PC-3 (cell line): ENCODE data around the gene MTM1. TPM values are rescaled to one million over a fixed set of nuclear protein-coding genes. Genes with fewer than 3 reads are reported as not detected.

Experiments used
- ATAC-seq: fragments of 200-7000 bp; cut with Tn5 transposase; 2 replicates; pipeline ENCODE4 v1.9.1; 2020; ENCODE audit warnings: mild to moderate bottlenecking, moderate library complexity
- BruUV-seq: library from RNA; stranded (reverse); fragments of 400-500 nt; replicated peaks from 2 replicates; lab custom pipeline; 2021; lab: Mats Ljungman, UMichigan
- CTCF ChIA-PET: fragments of 300-600 bp; sonication (Branson Sonifier 250); formaldehyde crosslinking; loops from one replicate; lab custom pipeline; 2022; ENCODE audit warnings: antibody characterized with exemption; lab: Charles Lee
- POLR2A ChIA-PET: fragments of 300-600 bp; sonication (Branson Sonifier 250); formaldehyde crosslinking; loops from one replicate; lab custom pipeline; 2022; ENCODE audit warnings: antibody characterized with exemption; ENCODE audit not compliant: unreplicated experiment; lab: Charles Lee
- DNase-seq: peaks from one replicate; pipeline ENCODE4 v3.0.0-alpha.2; 2015
- H2AFZ ChIP-seq: fragments of 300-600 bp; sonication (generic); 2 replicates; pipeline ENCODE4 v1.6.0; 2016; ENCODE audit warnings: antibody characterized with exemption, low read length
- H3F3A ChIP-seq: fragments of 300-600 bp; sonication (generic); one replicate; pipeline ENCODE4 v1.6.0; 2017; ENCODE audit warnings: antibody characterized with exemption, low read length, control low read depth, mild to moderate bottlenecking; ENCODE audit not compliant: unreplicated experiment
- H3K27ac ChIP-seq: fragments of 300-600 bp; sonication (generic); 2 replicates; pipeline ENCODE4 v1.5.1; 2016; ENCODE audit warnings: mild to moderate bottlenecking, low read length
- H3K27me3 ChIP-seq: fragments of 300-600 bp; sonication (generic); 2 replicates; pipeline ENCODE4 v1.6.1; 2016; ENCODE audit warnings: low read length, mixed read lengths
- H3K36me3 ChIP-seq: fragments of 300-600 bp; sonication (generic); 2 replicates; pipeline ENCODE4 v1.6.1; 2016; ENCODE audit warnings: low read depth, mixed run types, low read length, mixed read lengths
- H3K4me1 ChIP-seq: fragments of 300-600 bp; sonication (generic); 2 replicates; pipeline ENCODE4 v1.5.1; 2016; ENCODE audit warnings: low read length; ENCODE audit not compliant: insufficient read depth
- H3K4me2 ChIP-seq: fragments of 300-600 bp; sonication (generic); 2 replicates; pipeline ENCODE4 v1.6.0; 2016; ENCODE audit warnings: low read length
- H3K4me3 ChIP-seq: fragments of 300-600 bp; sonication (generic); 2 replicates; pipeline ENCODE4 v1.5.1; 2016; ENCODE audit warnings: mild to moderate bottlenecking, low read length, mixed read lengths
- H3K79me2 ChIP-seq: fragments of 300-600 bp; sonication (generic); 2 replicates; pipeline ENCODE4 v1.6.1; 2017; ENCODE audit warnings: low read length, mixed read lengths
- H3K9ac ChIP-seq: fragments of 300-600 bp; sonication (generic); 2 replicates; pipeline ENCODE4 v1.6.0; 2016; ENCODE audit warnings: mild to moderate bottlenecking, low read length
- H3K9me2 ChIP-seq: fragments of 300-600 bp; sonication (generic); replicated peaks from 2 replicates; pipeline ENCODE4 v1.6.1; 2016; ENCODE audit warnings: mixed run types, low read length, mixed read lengths
- H3K9me3 ChIP-seq: fragments of 300-600 bp; sonication (generic); 2 replicates; pipeline ENCODE4 v1.6.1; 2016; ENCODE audit warnings: low read length, mixed read lengths
- H4K20me1 ChIP-seq: fragments of 300-600 bp; sonication (generic); 2 replicates; pipeline ENCODE4 v1.6.1; 2016; ENCODE audit warnings: low read length, mixed read lengths
- CTCF ChIP-seq: fragments of 300-600 bp; sonication (generic); conservative IDR thresholded peaks from 2 replicates; pipeline ENCODE4 v1.5.1; 2017; ENCODE audit warnings: antibody characterized with exemption, low read depth, mild to moderate bottlenecking, low read length
- EZH2 ChIP-seq: fragments of 300-600 bp; sonication (generic); IDR thresholded peaks from one replicate; pipeline ENCODE4 v1.6.1; 2017; ENCODE audit warnings: antibody characterized with exemption, mild to moderate bottlenecking, low read length; ENCODE audit not compliant: unreplicated experiment
- EZH2phosphoT487 ChIP-seq: fragments of 300-600 bp; sonication (generic); IDR thresholded peaks from 2 replicates; pipeline ENCODE4 v1.6.1; 2018; ENCODE audit warnings: mild to moderate bottlenecking, antibody characterized with exemption, low read length, borderline replicate concordance
- intact Hi-C: fragments of 100-400 bp; cut with micrococcal nuclease; formaldehyde crosslinking; loops from 2 replicates; pipeline ENCODE4 v1.9.0; 2023
- total RNA-seq: library from RNA; depleted of rRNA; stranded (reverse); fragments of >200 nt; gene quantifications from 2 replicates; pipeline ENCODE4 v1.2.3, GENCODE V29; 2014

Gene MTM1
- total RNA-seq, 1 experiment from 2014 or later: 13.7 TPM

DNA sequence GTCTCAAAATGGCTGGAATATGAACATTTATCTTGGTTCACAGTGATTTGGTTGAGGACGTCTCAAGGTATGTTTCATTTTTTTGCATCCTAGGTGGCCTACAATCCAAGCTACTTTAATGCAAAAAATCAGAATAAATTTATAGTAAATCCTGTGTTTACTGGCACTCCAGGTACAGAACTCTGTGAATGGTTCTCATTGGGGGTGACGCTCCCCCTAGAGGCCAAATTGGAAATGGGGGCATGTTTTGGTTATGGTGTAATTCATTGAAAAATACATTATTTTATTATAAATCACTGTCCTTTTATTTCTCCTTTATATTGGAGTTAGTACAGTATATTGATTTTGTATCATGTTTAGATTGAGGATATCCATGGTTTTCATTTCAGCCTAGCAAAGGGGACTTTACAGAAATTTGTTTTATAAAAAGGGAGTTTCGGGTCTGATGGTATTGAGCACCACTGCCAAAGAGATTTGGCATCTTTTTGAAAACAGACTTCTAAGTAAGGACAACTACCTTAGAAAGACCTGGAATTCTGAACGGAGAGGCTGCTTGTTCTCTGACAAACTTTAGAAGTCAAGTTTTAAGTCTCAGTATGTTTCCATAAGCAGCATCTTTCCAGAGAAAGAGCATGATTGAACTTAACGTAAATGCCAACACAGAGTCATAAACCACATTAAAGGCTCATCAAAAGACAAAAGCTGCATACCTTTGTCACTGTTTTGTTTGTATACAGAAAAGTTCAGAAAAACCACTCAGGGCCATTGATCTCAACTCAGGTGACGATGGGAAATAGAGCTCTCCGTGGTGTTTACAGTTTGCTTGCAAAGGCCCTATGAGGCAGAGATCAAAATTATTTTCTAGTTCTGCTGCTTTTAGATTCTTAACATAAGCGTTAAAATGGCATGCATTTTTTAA, 19.4 kb downstream of the MTM1 start:
- BruUV-seq: no TSS peak

GRCh38 chrX:150594584-150594983, 26.2 kb downstream of the MTM1 start:
- Histone ChIP-seq H3F3A (no peaks in the 10 kb centered on the region), H3K9me3 (no peaks in the 10 kb centered on the region), H2AFZ (no peak overlapping the region), H3K4me1 (peaks cover 7% of the 10 kb centered on the region; the same call in 1 of the 2 replicates), H3K9ac (no peak overlapping the region), H3K36me3 (no peaks in the 10 kb centered on the region; the same call in 1 of the 2 replicates), H3K27me3 (no peaks in the 10 kb centered on the region), H4K20me1 (no peaks in the 10 kb centered on the region), H3K4me2 (no peak overlapping the region), H3K9me2 (no peaks in the 10 kb centered on the region), H3K79me2 (no peaks in the 10 kb centered on the region), H3K4me3 (no peak overlapping the region), H3K27ac (no peak overlapping the region)
- intact Hi-C loops: no loop called here
- no peak for DNase-seq
- TF ChIP-seq CTCF (no peak), EZH2phosphoT487 (no peak), EZH2 (no peak)
- CTCF ChIA-PET: no interaction called here
- no peak for ATAC-seq
- POLR2A ChIA-PET: no interaction called here
- BruUV-seq: no TSS peak

More for the DNA sequence above, 19.4 kb downstream of the MTM1 start:
- ChIA-PET CTCF (interaction anchor here (0.5 kb wide), 1 partner anchor 644 kb away, joined by 4 read pairs; no protein-coding TSS in a partner anchor), POLR2A (no interaction called here)
- no peaks in the 10 kb centered on the region for H3F3A ChIP-seq
- no peak overlapping the region for H3K9ac ChIP-seq
- peaks cover 7% of the 10 kb centered on the region; the same call in 1 of the 2 replicates for H3K4me1 ChIP-seq
- no peaks in the 10 kb centered on the region for H3K36me3 ChIP-seq
- DNase-seq (peak; percentile 50), ATAC-seq (0 out of 2 replicates have a peak, but pooled peaks have one; percentile 35)
- H3K9me2 ChIP-seq: no peaks in the 10 kb centered on the region
- H3K27me3 ChIP-seq: no peaks in the 10 kb centered on the region
- H3K27ac ChIP-seq: no peak overlapping the region
- no peaks in the 10 kb centered on the region for H4K20me1 ChIP-seq
- peaks cover 8% of the 10 kb centered on the region; the same call in 1 of the 2 replicates for H3K79me2 ChIP-seq
- H3K4me2 ChIP-seq: no peak overlapping the region
- H3K9me3 ChIP-seq: no peaks in the 10 kb centered on the region
- H3K4me3 ChIP-seq: no peak overlapping the region
- TF ChIP-seq CTCF (peak; percentile 80), EZH2 (no peak), EZH2phosphoT487 (no peak)
- intact Hi-C loops: loop anchor here (10.0 kb wide), 1 partner anchor 103 kb away; no protein-coding TSS in a partner anchor
- H2AFZ ChIP-seq: no peak overlapping the region

DNA sequence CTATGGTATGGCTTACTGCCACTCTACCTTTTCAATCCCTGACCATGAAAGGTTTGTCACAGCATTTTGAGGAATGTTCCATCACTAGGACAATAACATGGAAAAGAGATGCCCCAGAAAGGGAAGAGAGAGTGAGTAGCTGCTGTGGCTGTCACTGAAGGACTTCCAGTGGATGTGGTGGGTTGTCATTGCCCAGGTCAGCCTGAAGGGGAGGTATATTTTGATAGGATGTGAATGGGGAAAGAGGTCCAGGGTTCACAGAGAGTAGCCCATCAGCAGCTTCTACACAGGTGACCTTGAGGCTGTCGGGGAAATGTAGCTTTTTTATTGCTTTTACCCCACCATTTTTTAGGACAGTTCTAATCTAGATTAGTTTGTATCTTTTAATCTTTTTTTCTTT, 30.8 kb downstream of the MTM1 start:
- H3K9ac ChIP-seq: no peak overlapping the region
- H3K9me2 ChIP-seq: no peaks in the 10 kb centered on the region
- H3K4me1 ChIP-seq: no peaks in the 10 kb centered on the region
- no peaks in the 10 kb centered on the region for H3K79me2 ChIP-seq
- no peak overlapping the region for H2AFZ ChIP-seq
- no TSS peak for BruUV-seq
- H3K27me3 ChIP-seq: no peaks in the 10 kb centered on the region
- ChIA-PET POLR2A (no interaction called here), CTCF (no interaction called here)
- H3K36me3 ChIP-seq: no peaks in the 10 kb centered on the region; the same call in 1 of the 2 replicates
- H3K27ac ChIP-seq: no peak overlapping the region
- H3K9me3 ChIP-seq: no peaks in the 10 kb centered on the region
- H3K4me2 ChIP-seq: no peak overlapping the region
- intact Hi-C loops: no loop called here
- ATAC-seq: no peak
- H3K4me3 ChIP-seq: no peak overlapping the region
- no peaks in the 10 kb centered on the region for H4K20me1 ChIP-seq
- TF ChIP-seq CTCF (no peak), EZH2 (no peak), EZH2phosphoT487 (no peak)
- DNase-seq: no peak
- no peaks in the 10 kb centered on the region for H3F3A ChIP-seq
